ENCODE results near the gene BPIFB3. TPM values are rescaled to one million over a fixed set of nuclear protein-coding genes. Genes with fewer than 3 reads are reported as not detected.

The BPIFB3 gene
- total and polyA plus RNA-seq, 2 experiments from 2014 or later = not detected

GRCh38 chr20:33051333-33051732 is 2.4 kb upstream of the BPIFB3 start:
- no peak overlapping the region for H3K4me3 Mint-ChIP-seq
- no peak for DNase-seq (ENCODE audit: low spot score)
- no peak overlapping the region for H3K27ac ChIP-seq (ENCODE audit: low read depth)

GRCh38 chr20:33054381-33054780 is 678 bp downstream of the BPIFB3 start:
- H3K9me3 Mint-ChIP-seq = no peaks in the 10 kb centered on the region
- no peak for TF ChIP-seq ZNF114 (CRISPR knock-in tag; IDR thresholded peaks at IDR 0.05)
- TF ChIP-seq REST (IDR thresholded peaks at IDR 0.05; ENCODE audit: unreplicated experiment) = no peak
- TF ChIP-seq ZNF462 (CRISPR knock-in tag; IDR thresholded peaks at IDR 0.05) = no peak
- TF ChIP-seq STAT1 (IDR thresholded peaks at IDR 0.05; ENCODE audit: unreplicated experiment) = no peak
- TF ChIP-seq EZH2phosphoT487 (IDR thresholded peaks at IDR 0.05; ENCODE audit: unreplicated experiment) = no peak
- no peak for TF ChIP-seq CREB1 (CRISPR knock-in tag; IDR thresholded peaks at IDR 0.05; ENCODE audit: low read depth)
- no peak for TF ChIP-seq NANOG (IDR thresholded peaks at IDR 0.05; ENCODE audit: borderline replicate concordance)
- TF ChIP-seq ETS1 (IDR thresholded peaks at IDR 0.05) = no peak
- no peak for TF ChIP-seq JUNB (IDR thresholded peaks at IDR 0.05; ENCODE audit: unreplicated experiment)
- no peak for TF ChIP-seq CTCF (conservative IDR thresholded peaks at IDR 0.05; ENCODE audit: low read depth in 2 of 2)

More at GRCh38 chr20:33051333-33051732, 2.4 kb upstream of the BPIFB3 start:
- H3K27me3 ChIP-seq (ENCODE audit: insufficient read depth) = no peaks in the 10 kb centered on the region
- H3K4me1 ChIP-seq (ENCODE audit: insufficient read depth) = no peaks in the 10 kb centered on the region
- no peak for ATAC-seq
- H3K79me2 ChIP-seq (replicated peaks; ENCODE audit: insufficient read depth) = no peaks in the 10 kb centered on the region
- no peaks in the 10 kb centered on the region for H3K9me2 ChIP-seq (ENCODE audit: insufficient read depth)
- TF ChIP-seq ZNF114 (CRISPR knock-in tag; IDR thresholded peaks at IDR 0.05) = no peak
- no peaks in the 10 kb centered on the region for H3F3A ChIP-seq (replicated peaks; ENCODE audit: low read depth)
- Mint-ChIP-seq H3K4me1 (peaks cover 6% of the 10 kb centered on the region; the same call in 1 of the 3 replicates), H3K9me3 (peaks cover 12% of the 10 kb centered on the region), H3K27ac (no peak overlapping the region), H3K36me3 (ENCODE audit: low read depth) (no peaks in the 10 kb centered on the region; the same call in 2 of the 3 replicates), H3K27me3 (ENCODE audit: insufficient read depth, low read depth, poor library complexity) (peaks cover 12% of the 10 kb centered on the region)
- no peak overlapping the region for H2AFZ ChIP-seq
- no peak overlapping the region for H3K4me2 ChIP-seq
- H4K20me1 ChIP-seq (replicated peaks; ENCODE audit: insufficient read depth) = no peaks in the 10 kb centered on the region
- no peak overlapping the region for H3K4me3 ChIP-seq
- H3K36me3 ChIP-seq (ENCODE audit: insufficient read depth) = no peaks in the 10 kb centered on the region

More at GRCh38 chr20:33054381-33054780, 678 bp downstream of the BPIFB3 start:
- no peak overlapping the region for H2AFZ ChIP-seq
- H3K4me1 ChIP-seq (ENCODE audit: insufficient read depth) = no peaks in the 10 kb centered on the region
- H3K9me2 ChIP-seq (ENCODE audit: insufficient read depth) = no peaks in the 10 kb centered on the region
- ATAC-seq (no peak), DNase-seq (ENCODE audit: low spot score) (no peak)
- Mint-ChIP-seq H3K27ac (no peak overlapping the region), H3K27me3 (ENCODE audit: insufficient read depth, low read depth, poor library complexity) (peaks cover 7% of the 10 kb centered on the region), H3K36me3 (ENCODE audit: low read depth) (no peaks in the 10 kb centered on the region), H3K4me1 (peaks cover 6% of the 10 kb centered on the region; the same call in 1 of the 3 replicates), H3K4me3 (no peak overlapping the region)
- no peak overlapping the region for H3K27ac ChIP-seq (ENCODE audit: low read depth)
- no peaks in the 10 kb centered on the region for H3K79me2 ChIP-seq (replicated peaks; ENCODE audit: insufficient read depth)
- no peak overlapping the region for H3K4me2 ChIP-seq
- no peaks in the 10 kb centered on the region for H3K27me3 ChIP-seq (ENCODE audit: insufficient read depth)
- H4K20me1 ChIP-seq (replicated peaks; ENCODE audit: insufficient read depth) = no peaks in the 10 kb centered on the region
- H3F3A ChIP-seq (replicated peaks; ENCODE audit: low read depth) = no peaks in the 10 kb centered on the region
- H3K4me3 ChIP-seq = no peak overlapping the region
- H3K36me3 ChIP-seq (ENCODE audit: insufficient read depth) = no peaks in the 10 kb centered on the region

Data from GM23338 (cell line).